Skeletal muscle cell (primary cell): ENCODE measurements around the gene STRADA.

Experiments
- DNase-seq: peaks from one replicate; pipeline ENCODE4 v3.0.0-alpha.2; 2010; ENCODE audit warnings: low read depth
- H3K4me3 ChIP-seq: 2 replicates; pipeline ENCODE4 v1.5.1; 2011; ENCODE audit warnings: low read depth, mild to moderate bottlenecking, control low read depth, low read length, moderate library complexity

The STRADA gene

DNA sequence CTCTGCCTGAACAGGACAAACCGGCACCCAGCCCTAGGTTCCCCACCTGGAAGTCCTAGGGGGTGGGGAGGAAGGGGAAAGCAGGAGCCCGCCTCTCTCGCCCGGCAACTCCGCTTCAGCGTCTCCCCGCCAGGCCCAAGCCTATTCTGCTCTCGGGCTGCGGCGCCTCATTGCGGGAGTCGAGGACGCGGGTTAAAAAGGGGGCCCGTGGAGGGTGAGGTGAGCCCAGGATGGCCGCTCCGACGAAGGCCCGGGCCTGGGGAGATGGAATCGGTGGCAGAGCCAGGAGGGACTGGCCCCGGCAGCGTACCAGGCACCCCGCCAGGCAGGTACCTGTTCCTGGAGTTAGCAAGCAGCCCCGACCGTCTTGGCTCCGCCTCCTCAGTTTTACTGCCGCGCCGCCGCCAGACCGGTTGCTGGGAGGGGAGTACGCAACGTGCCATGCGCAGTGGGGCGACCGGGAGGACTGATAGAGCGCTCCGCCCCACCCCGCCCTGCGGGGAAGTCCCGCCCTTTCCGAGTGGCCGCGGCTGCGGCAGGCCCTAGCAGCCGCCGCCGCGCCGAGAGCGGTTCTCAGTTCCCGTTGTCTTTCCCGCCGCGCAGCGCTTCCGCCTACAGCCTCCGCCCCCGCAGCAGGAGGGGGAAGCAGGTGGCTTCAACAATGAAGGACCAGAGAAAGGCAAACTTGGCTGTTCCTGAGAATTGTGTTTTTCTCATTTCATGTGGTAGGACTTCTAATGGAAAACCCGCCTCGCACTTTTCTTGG, at the start of gene STRADA:
Gene STRADA, minus strand, starts transcription at position 392 of the 766 bp plus-strand sequence. CDS start 13,430 bp downstream, outside the sequence.
- H3K4me3 ChIP-seq, result peak within 1 kb of the TSS; percentile 91
- peak; percentile 87 for DNase-seq

DNA sequence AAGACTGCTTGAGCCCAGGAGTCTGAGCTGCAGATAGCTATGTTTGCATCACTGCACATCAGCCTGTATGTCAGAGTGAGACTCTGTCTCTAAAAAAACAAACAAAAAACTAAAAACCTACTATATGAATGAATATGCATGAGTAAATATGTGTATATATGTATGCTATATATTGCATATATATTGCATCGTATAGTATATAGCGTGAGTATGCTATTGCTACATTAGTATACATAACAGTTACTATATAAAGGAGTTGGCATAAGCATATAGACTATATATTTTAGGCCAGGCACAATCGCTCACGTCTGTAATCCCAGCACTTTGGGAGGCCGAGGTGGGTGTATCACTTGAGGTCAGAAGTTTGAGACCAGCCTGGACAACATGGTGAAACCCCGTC, 48.5 kb upstream of the STRADA start:
- DNase-seq, result no peak
- no peak overlapping the region for H3K4me3 ChIP-seq

GRCh38 chr17:63786971-63787711, 45.5 kb upstream of the STRADA start:
- no peak overlapping the region for H3K4me3 ChIP-seq
- DNase-seq, result no peak

DNA sequence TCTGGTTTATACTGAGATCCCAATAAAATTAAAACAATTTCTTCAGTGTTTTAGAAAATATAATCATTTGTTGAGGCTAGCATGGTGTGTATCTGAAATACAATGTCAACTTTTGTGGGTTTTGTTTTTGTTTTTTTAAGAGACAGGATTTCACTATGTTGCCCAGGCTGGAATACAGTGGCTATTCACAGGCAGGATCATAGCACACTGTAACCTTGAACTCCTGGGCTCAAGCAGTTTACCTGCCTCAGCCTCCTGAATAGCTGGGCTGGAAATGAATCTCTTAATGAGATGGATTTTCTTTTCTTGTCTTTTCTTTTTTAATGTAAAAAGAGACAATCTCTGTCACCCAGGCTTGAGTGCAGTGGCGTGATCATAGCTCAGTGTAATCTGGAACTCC, 44.5 kb upstream of the STRADA start:
- DNase-seq, result no peak
- no peak overlapping the region for H3K4me3 ChIP-seq

DNA sequence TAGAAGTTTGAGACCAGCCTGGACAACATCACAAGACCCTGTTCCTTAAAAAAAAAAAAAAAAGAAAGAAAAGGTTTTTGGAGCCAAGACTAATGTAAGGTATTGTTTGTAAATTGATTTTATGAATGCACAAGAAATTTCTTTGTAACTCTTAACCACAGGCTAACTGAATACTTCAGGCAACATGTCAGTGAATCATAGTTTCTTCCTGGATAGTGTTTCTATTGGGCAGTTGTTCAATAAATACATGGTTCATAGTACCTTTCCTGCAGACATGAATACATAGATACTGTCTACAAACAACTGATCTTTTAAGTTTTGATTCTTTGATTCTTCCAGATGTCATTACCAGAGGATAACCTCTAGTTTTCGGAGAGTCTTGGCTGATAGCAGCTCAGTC, 44.0 kb upstream of the STRADA start:
- no peak for DNase-seq
- no peak overlapping the region for H3K4me3 ChIP-seq

DNA sequence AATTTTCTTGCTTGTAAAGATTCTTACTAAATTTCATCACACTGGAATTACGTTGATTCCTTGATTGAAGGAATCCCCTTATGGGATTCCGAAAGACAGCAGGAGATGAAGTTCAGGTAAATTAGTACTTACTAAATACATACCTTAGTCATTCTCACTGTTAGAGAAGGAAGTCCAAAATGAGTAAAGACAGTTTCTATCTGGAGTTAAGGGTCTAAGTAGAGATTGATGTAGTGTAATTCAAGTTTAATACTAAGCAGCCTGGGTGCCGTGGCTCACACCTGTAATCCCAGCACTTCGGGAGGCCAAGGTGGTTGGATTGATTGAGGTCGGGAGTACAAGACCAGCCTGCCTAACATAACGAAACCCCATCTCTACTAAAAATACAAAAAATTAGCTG, 41.9 kb upstream of the STRADA start:
- no peak overlapping the region for H3K4me3 ChIP-seq
- no peak for DNase-seq

- H3K4me3 ChIP-seq, result no peak overlapping the region
- no peak for DNase-seq
Observed at GRCh38 chr17:63780928-63781327, 39.3 kb upstream of the STRADA start.

DNA sequence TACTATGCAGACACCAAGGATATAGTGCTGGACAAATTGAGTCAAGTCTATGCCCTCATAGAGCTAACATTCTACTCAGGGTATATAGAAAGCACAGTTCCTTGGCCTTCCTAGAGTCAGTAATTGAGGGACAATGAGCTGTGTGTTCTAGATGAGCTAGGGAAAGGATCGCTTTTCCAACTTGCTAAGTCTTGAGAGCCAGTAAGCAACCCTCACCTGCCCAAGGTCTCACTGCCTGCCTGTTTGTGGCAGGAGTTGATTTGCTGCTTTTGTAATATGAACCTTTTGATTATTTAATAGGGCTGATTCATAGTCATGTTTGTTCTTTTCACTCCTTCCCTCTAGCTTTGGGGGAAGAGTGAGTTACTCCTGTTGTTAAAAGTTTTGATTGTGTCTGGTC, 38.9 kb upstream of the STRADA start:
- no peak for DNase-seq
- no peak overlapping the region for H3K4me3 ChIP-seq

- no peak for DNase-seq
- H3K4me3 ChIP-seq, result peak overlapping the region; percentile 87
Observed at GRCh38 chr17:63775420-63775819, 33.8 kb upstream of the STRADA start.

GRCh38 chr17:63774969-63775265, 33.3 kb upstream of the STRADA start:
- DNase-seq, result no peak
- H3K4me3 ChIP-seq, result peak overlapping the region; percentile 87

DNA sequence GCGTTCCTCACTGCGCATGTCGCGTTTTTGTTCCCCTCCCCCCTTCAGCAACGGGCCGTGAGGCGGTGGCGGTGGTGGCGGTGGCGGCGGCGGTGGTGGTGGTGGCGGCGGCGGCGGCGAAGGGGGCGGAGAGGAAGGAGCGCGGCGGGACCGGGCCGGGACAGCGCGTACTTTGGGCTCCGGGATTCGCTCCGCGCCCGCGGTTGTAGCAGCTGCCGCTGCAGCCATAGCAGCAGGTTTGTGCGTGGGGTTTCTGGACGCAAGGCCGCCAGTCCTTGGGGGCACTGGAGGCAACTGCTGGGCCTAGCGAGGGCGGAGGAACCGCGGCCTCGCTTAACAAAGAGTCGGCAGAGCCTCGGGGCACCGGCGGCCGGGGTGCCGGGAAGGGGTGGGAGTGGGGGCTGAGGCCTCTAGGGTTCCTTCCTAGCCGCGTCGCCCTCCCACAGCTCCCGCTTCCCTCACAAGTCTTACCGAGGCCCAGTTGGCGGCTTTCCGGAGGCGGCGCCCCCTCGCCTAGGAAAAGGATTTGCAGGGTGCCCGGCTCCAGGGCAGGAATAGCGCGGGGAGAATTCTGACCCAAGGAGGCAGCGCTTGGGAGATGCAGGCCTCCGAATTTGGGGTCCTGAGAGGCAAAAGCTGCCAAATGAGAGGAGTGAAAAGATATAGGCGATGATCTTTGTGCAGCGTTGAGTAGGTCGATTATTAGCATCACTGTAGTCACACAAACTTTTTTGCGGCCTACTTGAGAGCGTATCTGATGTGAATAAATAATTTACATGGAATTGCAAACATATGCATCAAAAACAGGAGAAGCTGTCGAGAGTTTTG, 32.8 kb upstream of the STRADA start, which contains the start of gene DDX42:
Gene DDX42, plus strand, starts transcription at position 30 of the 828 bp plus-strand sequence. CDS start 12,880 bp downstream, outside the sequence.
- peak within 1 kb of the TSS; percentile 87 for H3K4me3 ChIP-seq
- DNase-seq, result peak; percentile 6

- H3K4me3 ChIP-seq, result peak within 1 kb of the TSS; percentile 87
- peak; percentile 96 for DNase-seq
Observed at GRCh38 chr17:63773272-63774140, 31.9 kb upstream of the STRADA start, which contains the start of gene CCDC47. CCDC47 (minus strand) TSS chr17:63773597; CDS start chr17:63766175, 7,422 bp downstream.

DNA sequence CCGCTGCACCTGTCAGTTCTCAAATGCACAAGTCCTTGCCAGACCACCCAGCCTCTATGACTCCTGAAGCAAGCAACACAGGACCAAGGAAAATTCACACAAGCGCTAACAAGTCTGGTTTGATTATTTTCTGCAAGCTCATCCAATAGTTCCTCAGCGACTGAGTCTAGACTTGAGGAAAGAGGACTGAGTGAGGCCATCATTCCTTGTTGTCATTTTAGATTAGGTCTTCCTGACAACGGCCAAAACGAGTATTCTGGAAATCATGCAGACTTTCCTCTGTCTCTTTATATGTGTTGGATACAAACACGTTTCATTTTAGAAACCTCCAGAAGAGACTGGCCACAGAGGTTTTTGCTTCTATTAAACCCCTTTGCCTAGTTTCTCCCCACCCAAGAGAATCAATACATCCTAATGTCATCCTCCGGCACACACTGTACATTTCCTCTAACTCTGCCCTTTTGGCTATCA, 31.2 kb upstream of the STRADA start:
- no peak for DNase-seq
- H3K4me3 ChIP-seq, result peak overlapping the region; percentile 87

GRCh38 chr17:63768433-63768832, 26.8 kb upstream of the STRADA start:
- DNase-seq, result no peak
- no peak overlapping the region for H3K4me3 ChIP-seq

DNA sequence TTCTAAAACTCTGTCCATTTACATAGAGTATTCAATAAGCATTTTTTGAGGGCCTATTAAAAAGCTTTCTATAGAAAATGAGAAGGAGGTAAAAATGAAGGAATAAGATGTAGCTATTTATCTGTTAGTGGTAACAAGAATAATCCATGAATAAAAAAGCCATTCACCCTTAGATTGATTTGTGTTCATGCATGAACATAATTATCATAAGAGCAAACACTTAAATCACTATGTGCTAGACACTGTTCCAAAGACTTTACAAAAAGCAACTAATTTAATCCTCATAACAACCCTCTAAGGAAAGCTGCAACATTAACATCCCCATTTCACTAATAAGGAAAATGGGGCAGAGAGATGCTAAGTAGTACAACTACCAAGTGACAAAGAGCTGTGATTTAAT, 25.2 kb upstream of the STRADA start:
- DNase-seq, result no peak
- no peak overlapping the region for H3K4me3 ChIP-seq

GRCh38 chr17:63764716-63765115, 23.1 kb upstream of the STRADA start:
- DNase-seq, result no peak
- no peak overlapping the region for H3K4me3 ChIP-seq

GRCh38 chr17:63762161-63763078, 20.8 kb upstream of the STRADA start:
- no peak for DNase-seq
- no peak overlapping the region for H3K4me3 ChIP-seq
